K562 (cell line): ENCODE measurements around the gene FMO5. TPM values are rescaled to one million over a fixed set of nuclear protein-coding genes. Genes with fewer than 3 reads are reported as not detected.

Experiments used
- ATAC-seq: fragments of 200-7000 bp; cut with Tn5 transposase; 3 replicates; pipeline ENCODE4 v1.9.1; 2020; ENCODE audit warnings: moderate library complexity
- BruUV-seq: library from RNA; stranded (reverse); fragments of 400-500 nt; replicated peaks from 2 replicates; lab custom pipeline; 2021; lab: Mats Ljungman, UMichigan
- CTCF ChIA-PET: fragments of 300-600 bp; formaldehyde crosslinking; extraction: SDS; loops from one replicate; lab custom pipeline; 2021; ENCODE audit warnings: low intra/inter-chr PET ratio; lab: Yijun Ruan, JAX
- POLR2A ChIA-PET: fragments of 300-600, 350-650 bp; sonication (Branson Sonifier 250); formaldehyde crosslinking; extraction: SDS; loops from one replicate; lab custom pipeline; 2021; ENCODE audit warnings: antibody characterized with exemption, inconsistent platforms; lab: Yijun Ruan, JAX
- DNase-seq, 4 experiments: peaks; one replicate each; pipeline versions ENCODE4 v3.0.0 to v3.0.0-alpha.2; 2011 to 2018; ENCODE audit warnings: low spot score in 3 of 4, mixed read lengths in 3 of 4; ENCODE audit errors: extremely low read depth in 1 of 4
- FAIRE-seq: peaks from 2 replicates; lab custom pipeline; 2011; peaks lifted over from hg19 to GRCh38; lab: Jason Lieb, UNC
- H2AFZ ChIP-seq: 2 replicates; pipeline ENCODE4 v1.6.0; 2011; ENCODE audit warnings: low read depth, low read length, control low read depth, inconsistent platforms
- H3K27ac ChIP-seq: fragments of 200-600 bp; 3 replicates; pipeline ENCODE4 v1.8.0; 2011; ENCODE audit warnings: low read depth, mild to moderate bottlenecking, control low read depth, inconsistent platforms, low read length, moderate library complexity, mixed read lengths; ENCODE audit errors: extremely low read depth
- H3K27me3 ChIP-seq, 2 experiments: fragments of 300-600 bp in 1 of 2; 2 replicates in 1 of 2; 3 replicates in 1 of 2; pipeline versions ENCODE4 v1.6.0 to v1.8.0; 2011; ENCODE audit warnings: inconsistent platforms in 2 of 2, low read length in 2 of 2, mild to moderate bottlenecking in 1 of 2, mixed read lengths in 1 of 2, moderate library complexity in 1 of 2; ENCODE audit not compliant: control insufficient read depth in 2 of 2, insufficient read depth in 2 of 2
- H3K36me3 ChIP-seq: fragments of 300-600 bp; 3 replicates; pipeline ENCODE4 v1.8.0; 2011; ENCODE audit warnings: mild to moderate bottlenecking, low read length, inconsistent platforms; ENCODE audit not compliant: control insufficient read depth, insufficient read depth
- H3K4me1 ChIP-seq, 2 experiments: fragments of 200-600 bp in 1 of 2; replicated peaks in 1 of 2; 2 replicates in 1 of 2; 3 replicates in 1 of 2; pipeline versions ENCODE4 v1.5.1 to v1.8.0; 2011; ENCODE audit warnings: inconsistent platforms in 2 of 2, low read length in 2 of 2, mild to moderate bottlenecking in 1 of 2, mixed read lengths in 1 of 2, moderate library complexity in 1 of 2; ENCODE audit not compliant: control insufficient read depth in 2 of 2, insufficient read depth in 2 of 2
- H3K4me2 ChIP-seq: 2 replicates; pipeline ENCODE4 v1.6.1; 2011; ENCODE audit warnings: low read length, control low read depth, inconsistent platforms, mixed read lengths; ENCODE audit not compliant: insufficient read depth
- H3K4me3 ChIP-seq: fragments of 200-600 bp; sonication (generic), shearing (Covaris generic); 2 replicates; pipeline ENCODE4 v1.5.1; 2016; ENCODE audit warnings: control low read depth, inconsistent platforms
- H3K79me2 ChIP-seq: fragments of 200-600 bp; 3 replicates; pipeline ENCODE4 v1.8.0; 2011; ENCODE audit warnings: low read length, inconsistent platforms; ENCODE audit not compliant: control insufficient read depth, insufficient read depth
- H3K9ac ChIP-seq, 2 experiments: 2 replicates each; pipeline versions ENCODE4 v1.6.0 to v1.6.1; 2011; ENCODE audit warnings: low read depth in 2 of 2, low read length in 2 of 2, control low read depth in 1 of 2, inconsistent platforms in 1 of 2, mild to moderate bottlenecking in 1 of 2, mixed read lengths in 1 of 2; ENCODE audit not compliant: insufficient read depth in 1 of 2
- H3K9me1 ChIP-seq: one replicate; pipeline ENCODE4 v1.6.0; 2011; ENCODE audit warnings: inconsistent platforms, mild to moderate bottlenecking, low read length, moderate library complexity; ENCODE audit not compliant: control insufficient read depth, insufficient read depth
- H3K9me3 ChIP-seq: replicated peaks from 2 replicates; pipeline ENCODE4 v1.5.1; 2011; ENCODE audit warnings: low read depth, low read length, inconsistent platforms; ENCODE audit not compliant: control insufficient read depth, insufficient read depth
- H4K20me1 ChIP-seq: replicated peaks from 2 replicates; pipeline ENCODE4 v1.6.1; 2011; ENCODE audit warnings: low read length, inconsistent platforms, mixed read lengths; ENCODE audit not compliant: control insufficient read depth, insufficient read depth
- FOXP1 ChIP-seq: sonication (generic); formaldehyde crosslinking; IDR thresholded peaks from 2 replicates; pipeline ENCODE4 v1.8.0; 2022; ENCODE audit warnings: mild to moderate bottlenecking, missing genetic modification reagents
- HNRNPL ChIP-seq: fragments of 200-400 bp; formaldehyde crosslinking; IDR thresholded peaks from 2 replicates; pipeline ENCODE4 v1.6.1; 2017; ENCODE audit warnings: low read depth, mild to moderate bottlenecking, low read length
- KDM5B ChIP-seq: fragments of 200-600 bp; sonication (generic); IDR thresholded peaks from 2 replicates; pipeline ENCODE4 v1.6.1; 2012; ENCODE audit warnings: low read depth, mild to moderate bottlenecking, moderate library complexity, low read length, control low read depth, inconsistent platforms; ENCODE audit not compliant: insufficient replicate concordance
- LEF1 ChIP-seq: fragments of 450-650 bp; IDR thresholded peaks from 2 replicates; pipeline ENCODE4 v1.6.1; 2016; ENCODE audit warnings: mild to moderate bottlenecking
- NELFE ChIP-seq: IDR thresholded peaks from 2 replicates; pipeline ENCODE4 v1.6.1; 2011; ENCODE audit warnings: mild to moderate bottlenecking; ENCODE audit not compliant: insufficient read depth, insufficient read length
- SMARCA4 ChIP-seq: fragments of 450-650 bp; IDR thresholded peaks from 2 replicates; pipeline ENCODE4 v1.6.1; 2016
- SRF ChIP-seq, 2 experiments: fragments of 250-450, 450-650 bp in 1 of 2; sonication (Bioruptor Pico) in 1 of 2; sonication (generic) in 1 of 2; formaldehyde crosslinking; IDR thresholded peaks; 2 replicates each; pipeline versions ENCODE4 v1.5.0 to v1.5.1; 2020 to 2022; ENCODE audit warnings: mild to moderate bottlenecking in 1 of 2, missing genetic modification reagents in 1 of 2
- ZFP1 ChIP-seq: fragments of 450-650 bp; formaldehyde crosslinking; IDR thresholded peaks from 2 replicates; pipeline ENCODE4 v1.4.0; 2020; ENCODE audit warnings: mild to moderate bottlenecking, mixed read lengths
- WGBS: fragments of 100-300 bp; shearing (Covaris generic); methylation state at CpG from one replicate; pipeline ENCODE4 v1.1.6; 2016; ENCODE audit warnings: low coverage, mixed read lengths; ENCODE audit not compliant: insufficient coverage; ENCODE audit errors: missing lambda C conversion rate; 5-methylcytosine and 5-hydroxymethylcytosine counted together
- in situ Hi-C: fragments of 300-500 bp; cut with MboI; formaldehyde crosslinking; loops from 4 replicates; pipeline ENCODE4 v1.15.0; 2018; ENCODE audit warnings: inconsistent platforms, mixed read lengths
- intact Hi-C: fragments of 100-400 bp; cut with micrococcal nuclease; formaldehyde crosslinking; loops from 2 replicates; pipeline ENCODE4 v1.14.2; 2022
- polyA plus RNA-seq, 8 experiments: library from polyadenylated mRNA; depleted of rRNA in 4 of 8; stranded (reverse) in 5 of 8; unstranded in 3 of 8; fragments of >200 nt; fragmentation: Nextera tagmentation in 2 of 8; fragmentation: Illumina TruSeq in 1 of 8; extraction: Ambion mirVana in 2 of 8; extraction: Trizol in 1 of 8; gene quantifications; 2 replicates each; pipeline versions ENCODE4 v1.2.1 to v1.2.3, GENCODE V29; 2011 to 2014; ENCODE audit warnings: inconsistent platforms in 1 of 8, missing spikeins in 1 of 8
- total RNA-seq, 7 experiments: library from RNA; depleted of rRNA in 6 of 7; stranded (reverse); fragments of >200 nt in 6 of 7; fragmentation: Illumina TruSeq in 2 of 7; extraction: Trizol in 2 of 7; gene quantifications; 2 replicates each; pipeline versions ENCODE4 v1.2.1 to v1.2.3, GENCODE V29; 2011 to 2021; ENCODE audit warnings: low replicate concordance in 1 of 7
- TF ChIP-seq, protein P1 (sequence below): fragments of 200-800 bp; sonication (Bioruptor generic); IDR thresholded peaks from 2 replicates; pipeline ENCODE4 v1.6.1; 2016; ENCODE audit warnings: missing genetic modification characterization, missing compliant biosample characterization

FMO5 gene
- total and polyA plus RNA-seq, 9 of the 15 experiments (the other 6 are each of a cell fraction or from before 2014, with no cell fraction given) = 0.11 to 0.69 (median 0.19) TPM; not detected in 1

DNA sequence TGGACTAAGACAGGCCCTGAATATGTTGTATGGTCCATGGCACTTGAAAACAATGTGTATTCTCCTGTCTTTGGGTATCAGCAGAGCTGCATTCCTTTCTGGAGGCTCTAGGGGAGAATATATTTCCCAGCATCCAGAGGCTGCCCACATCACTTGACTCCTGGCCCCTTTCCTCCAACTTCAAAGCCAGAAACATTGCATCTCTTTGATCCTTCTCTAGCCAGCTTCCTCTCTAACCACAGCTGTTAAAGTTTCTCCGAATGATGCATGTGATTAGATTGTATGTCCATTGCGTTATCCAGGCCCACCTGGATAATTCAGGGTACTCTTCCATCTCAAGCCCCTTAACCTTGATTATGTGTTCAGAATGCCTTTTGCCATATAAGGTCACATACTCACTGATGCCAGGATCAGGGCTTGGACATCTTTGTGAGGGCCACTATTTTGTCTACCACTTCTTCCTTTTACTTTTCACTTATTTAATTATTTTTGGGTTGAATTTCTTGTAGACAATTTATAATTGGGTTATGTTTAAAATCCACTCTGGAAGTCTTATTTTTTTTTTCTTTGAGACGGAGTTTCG lies 22.6 kb upstream of the FMO5 start:
- no peak for ATAC-seq
- Histone ChIP-seq H3K9me1 (no peaks in the 10 kb centered on the region), H3K9me3 (no peaks in the 10 kb centered on the region)

DNA sequence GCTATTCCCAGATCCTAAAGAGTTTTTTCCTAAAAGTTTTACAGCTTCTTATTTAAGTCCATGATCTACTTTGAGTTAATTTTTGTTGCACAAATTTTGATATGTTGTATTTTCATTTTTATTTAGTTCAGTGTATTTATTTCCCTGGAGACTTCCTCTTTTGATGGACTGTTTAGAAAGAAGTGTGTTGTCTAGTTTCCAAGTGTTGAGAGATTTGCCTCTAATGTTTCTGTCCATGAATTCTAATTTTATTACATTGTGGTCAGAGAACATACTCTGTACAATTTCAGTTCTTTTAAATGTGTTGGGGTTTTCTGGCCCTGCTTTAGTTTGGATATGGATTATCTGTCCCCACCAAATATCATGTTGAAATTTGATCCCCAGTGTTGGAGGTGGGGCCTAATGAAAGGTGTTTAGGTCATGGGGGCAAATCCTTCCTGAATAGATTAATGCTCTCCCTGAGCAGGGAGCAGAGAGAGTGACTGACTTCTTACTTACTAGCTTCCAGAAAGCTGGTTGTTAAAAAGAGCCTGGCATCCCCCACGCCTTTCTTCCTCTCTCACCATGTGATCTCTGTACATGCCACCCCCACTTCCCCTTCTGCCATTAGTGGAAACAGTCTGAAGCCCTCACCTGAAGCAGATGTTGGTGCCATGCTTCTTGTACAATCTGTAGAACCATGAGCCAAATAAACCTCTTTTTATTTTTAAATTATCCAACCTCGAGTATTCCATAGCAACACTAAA lies 21.9 kb upstream of the FMO5 start:
- Histone ChIP-seq H3K27ac (peak overlapping the region; percentile 86), H3K79me2 (peaks cover 95% of the 10 kb centered on the region), H3K27me3 (no peaks in the 10 kb centered on the region), H4K20me1 (peaks cover 5% of the 10 kb centered on the region; the same call in 1 of the 2 replicates), H3K9me3 (no peaks in the 10 kb centered on the region), H3K4me2 (peak overlapping the region; percentile 68), H2AFZ (no peak overlapping the region), H3K4me1 (peaks cover 11 to 32% of the 10 kb centered on the region in 2 experiments), H3K9me1 (no peaks in the 10 kb centered on the region), H3K36me3 (peaks cover 20% of the 10 kb centered on the region; the same call in 2 of the 3 replicates), H3K9ac (peak overlapping the region in 1 of 2 experiments; percentile 31; a peak in 2 of 4 replicates), H3K4me3 (no peak overlapping the region; the same call in 1 of the 2 replicates)
- no TSS peak for BruUV-seq
- in situ Hi-C loops = no loop called here
- ChIA-PET CTCF (interaction anchor here (0.6 kb wide), 1 partner anchor 14 kb away, joined by 5 read pairs; no protein-coding TSS in a partner anchor), POLR2A (interaction anchor here (0.6 to 4.2 kb wide), 3 partner anchors 10 to 365 kb away, joined by 3 to 26 read pairs (median 3); no protein-coding TSS in a partner anchor)
- 5% methylated on average over 2 of the region's 2 CpGs for WGBS
- intact Hi-C loops = no loop called here
- ATAC-seq (no peak), DNase-seq (peak in 2 of 4 experiments; percentile 19 to 67), FAIRE-seq (peak; percentile 78)
- TF ChIP-seq, protein P1, sequence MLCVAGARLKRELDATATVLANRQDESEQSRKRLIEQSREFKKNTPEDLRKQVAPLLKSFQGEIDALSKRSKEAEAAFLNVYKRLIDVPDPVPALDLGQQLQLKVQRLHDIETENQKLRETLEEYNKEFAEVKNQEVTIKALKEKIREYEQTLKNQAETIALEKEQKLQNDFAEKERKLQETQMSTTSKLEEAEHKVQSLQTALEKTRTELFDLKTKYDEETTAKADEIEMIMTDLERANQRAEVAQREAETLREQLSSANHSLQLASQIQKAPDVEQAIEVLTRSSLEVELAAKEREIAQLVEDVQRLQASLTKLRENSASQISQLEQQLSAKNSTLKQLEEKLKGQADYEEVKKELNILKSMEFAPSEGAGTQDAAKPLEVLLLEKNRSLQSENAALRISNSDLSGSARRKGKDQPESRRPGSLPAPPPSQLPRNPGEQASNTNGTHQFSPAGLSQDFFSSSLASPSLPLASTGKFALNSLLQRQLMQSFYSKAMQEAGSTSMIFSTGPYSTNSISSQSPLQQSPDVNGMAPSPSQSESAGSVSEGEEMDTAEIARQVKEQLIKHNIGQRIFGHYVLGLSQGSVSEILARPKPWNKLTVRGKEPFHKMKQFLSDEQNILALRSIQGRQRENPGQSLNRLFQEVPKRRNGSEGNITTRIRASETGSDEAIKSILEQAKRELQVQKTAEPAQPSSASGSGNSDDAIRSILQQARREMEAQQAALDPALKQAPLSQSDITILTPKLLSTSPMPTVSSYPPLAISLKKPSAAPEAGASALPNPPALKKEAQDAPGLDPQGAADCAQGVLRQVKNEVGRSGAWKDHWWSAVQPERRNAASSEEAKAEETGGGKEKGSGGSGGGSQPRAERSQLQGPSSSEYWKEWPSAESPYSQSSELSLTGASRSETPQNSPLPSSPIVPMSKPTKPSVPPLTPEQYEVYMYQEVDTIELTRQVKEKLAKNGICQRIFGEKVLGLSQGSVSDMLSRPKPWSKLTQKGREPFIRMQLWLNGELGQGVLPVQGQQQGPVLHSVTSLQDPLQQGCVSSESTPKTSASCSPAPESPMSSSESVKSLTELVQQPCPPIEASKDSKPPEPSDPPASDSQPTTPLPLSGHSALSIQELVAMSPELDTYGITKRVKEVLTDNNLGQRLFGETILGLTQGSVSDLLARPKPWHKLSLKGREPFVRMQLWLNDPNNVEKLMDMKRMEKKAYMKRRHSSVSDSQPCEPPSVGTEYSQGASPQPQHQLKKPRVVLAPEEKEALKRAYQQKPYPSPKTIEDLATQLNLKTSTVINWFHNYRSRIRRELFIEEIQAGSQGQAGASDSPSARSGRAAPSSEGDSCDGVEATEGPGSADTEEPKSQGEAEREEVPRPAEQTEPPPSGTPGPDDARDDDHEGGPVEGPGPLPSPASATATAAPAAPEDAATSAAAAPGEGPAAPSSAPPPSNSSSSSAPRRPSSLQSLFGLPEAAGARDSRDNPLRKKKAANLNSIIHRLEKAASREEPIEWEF (CRISPR knock-in tag) = no peak
- TF ChIP-seq HNRNPL = no peak
- 0 out of 2 replicates have a peak, but pooled peaks have one; percentile 55 for TF ChIP-seq SMARCA4
- TF ChIP-seq NELFE = no peak
- no peak for TF ChIP-seq FOXP1 (CRISPR knock-in tag)
- no peak for TF ChIP-seq KDM5B

More for the DNA sequence above, 22.6 kb upstream of the FMO5 start:
- FAIRE-seq = no peak
- H3K4me1 ChIP-seq = peaks cover 5 to 32% of the 10 kb centered on the region in 2 experiments
- peak in 1 of 4 experiments; percentile 25 for DNase-seq
- H3K9ac ChIP-seq = peak overlapping the region in 1 of 2 experiments; percentile 31; a peak in 1 of 4 replicates
- CTCF ChIA-PET = no interaction called here
- WGBS = 53% methylated on average over 4 of the region's 4 CpGs
- peaks cover 26% of the 10 kb centered on the region for H3K36me3 ChIP-seq
- H3K27ac ChIP-seq = peak overlapping the region; percentile 86
- H3K4me2 ChIP-seq = peak overlapping the region; percentile 68; the same call in 1 of the 2 replicates
- H4K20me1 ChIP-seq = peaks cover 5% of the 10 kb centered on the region; the same call in 1 of the 2 replicates
- intact Hi-C loops (no loop called here), in situ Hi-C loops (no loop called here)
- POLR2A ChIA-PET = interaction anchor here (0.6 to 4.2 kb wide), 2 partner anchors 163 to 364 kb away, joined by 3 to 26 read pairs; no protein-coding TSS in a partner anchor
- H3K27me3 ChIP-seq = no peaks in the 10 kb centered on the region
- no peak overlapping the region for H2AFZ ChIP-seq
- H3K4me3 ChIP-seq = no peak overlapping the region; the same call in 1 of the 2 replicates
- BruUV-seq = no TSS peak
- peaks cover 100% of the 10 kb centered on the region for H3K79me2 ChIP-seq
- peak; percentile 27; the same call in 1 of the 2 replicates for TF ChIP-seq LEF1
- TF ChIP-seq SRF (CRISPR knock-in tag; IDR thresholded peaks at IDR 0.05) = peak in 1 of 2 experiments; percentile 82; a peak in 2 of 4 replicates
- TF ChIP-seq ZFP1 = no peak
